Hepatocyte (in vitro differentiated cells): Measurements from ENCODE around the gene PKP1. TPM values are rescaled to one million over a fixed set of nuclear protein-coding genes. Genes with fewer than 3 reads are reported as not detected.

Experiments used
- DNase-seq: peaks from one replicate; pipeline ENCODE4 v3.0.0-alpha.2; 2016; ENCODE audit warnings: low spot score
- H2AFZ ChIP-seq: fragments of 200-600 bp; sonication (generic); 2 replicates; pipeline ENCODE4 v1.6.0; 2016; ENCODE audit warnings: antibody characterized with exemption, mild to moderate bottlenecking
- H3K27ac ChIP-seq: fragments of 200-600 bp; sonication (generic); 2 replicates; pipeline ENCODE4 v1.5.1; 2016; ENCODE audit warnings: mild to moderate bottlenecking
- H3K27me3 ChIP-seq: fragments of 200-600 bp; sonication (generic); 2 replicates; pipeline ENCODE4 v1.6.1; 2016
- H3K36me3 ChIP-seq: fragments of 200-600 bp; sonication (generic); replicated peaks from 2 replicates; pipeline ENCODE4 v1.5.1; 2016; ENCODE audit warnings: low read depth; ENCODE audit not compliant: insufficient read depth
- H3K4me1 ChIP-seq: fragments of 200-600 bp; sonication (generic); 2 replicates; pipeline ENCODE4 v1.5.1; 2016; ENCODE audit warnings: mild to moderate bottlenecking, moderate library complexity; ENCODE audit not compliant: insufficient read depth
- H3K4me2 ChIP-seq: fragments of 200-600 bp; sonication (generic); 2 replicates; pipeline ENCODE4 v1.6.0; 2016
- H3K4me3 ChIP-seq: fragments of 200-600 bp; sonication (generic); 2 replicates; pipeline ENCODE4 v1.5.1; 2016; ENCODE audit warnings: mild to moderate bottlenecking
- H3K79me2 ChIP-seq: fragments of 200-600 bp; sonication (generic); 2 replicates; pipeline ENCODE4 v1.6.0; 2017; ENCODE audit warnings: mild to moderate bottlenecking
- H3K9me2 ChIP-seq: fragments of 200-600 bp; sonication (generic); replicated peaks from 2 replicates; pipeline ENCODE4 v1.6.0; 2017; ENCODE audit warnings: mild to moderate bottlenecking; ENCODE audit not compliant: insufficient read depth
- H3K9me3 ChIP-seq: fragments of 200-600 bp; sonication (generic); 2 replicates; pipeline ENCODE4 v1.5.1; 2016; ENCODE audit warnings: low read depth, mild to moderate bottlenecking
- H4K20me1 ChIP-seq: fragments of 200-600 bp; sonication (generic); 2 replicates; pipeline ENCODE4 v1.6.0; 2016; ENCODE audit warnings: mild to moderate bottlenecking; ENCODE audit not compliant: insufficient read depth, poor library complexity, severe bottlenecking
- CTCF ChIP-seq: fragments of 200-600 bp; sonication (generic); IDR thresholded peaks from 2 replicates; pipeline ENCODE4 v1.5.1; 2016; ENCODE audit warnings: antibody characterized with exemption, mild to moderate bottlenecking; ENCODE audit not compliant: poor library complexity
- EZH2 ChIP-seq: fragments of 200-600 bp; sonication (generic); IDR thresholded peaks from 2 replicates; pipeline ENCODE4 v1.6.1; 2016; ENCODE audit warnings: antibody characterized with exemption, mild to moderate bottlenecking, borderline replicate concordance
- EZH2phosphoT487 ChIP-seq: fragments of 200-600 bp; sonication (generic); IDR thresholded peaks from one replicate; pipeline ENCODE4 v1.6.1; 2018; ENCODE audit warnings: antibody characterized with exemption, mild to moderate bottlenecking, low read depth, moderate library complexity; ENCODE audit not compliant: unreplicated experiment, severe bottlenecking
- WGBS: methylation state at CpG from one replicate; pipeline ENCODE4 v1.1.6; 2016; ENCODE audit warnings: low lambda C conversion rate; ENCODE audit errors: missing lambda C conversion rate; 5-methylcytosine and 5-hydroxymethylcytosine counted together
- polyA plus RNA-seq: library from polyadenylated mRNA; unstranded; fragments of >200 nt; fragmentation: Nextera tagmentation; extraction: Ambion mirVana; gene quantifications from 2 replicates; pipeline ENCODE4 v1.2.1, GENCODE V29; 2016
- total RNA-seq: library from RNA; depleted of rRNA; stranded (reverse); fragments of >200 nt; gene quantifications from 2 replicates; pipeline ENCODE4 v1.2.3, GENCODE V29; 2014

The PKP1 gene
- total and polyA plus RNA-seq, 2 experiments from 2014 or later = 0.04 to 0.33 TPM

- TF ChIP-seq EZH2phosphoT487 (no peak), EZH2 (no peak), CTCF (no peak)
- no peak overlapping the region for H3K4me2 ChIP-seq
These were observed 28.2 kb downstream of the PKP1 start for GRCh38 chr1:201311356-201312011.

GRCh38 chr1:201312298-201312697 is 29.0 kb downstream of the PKP1 start:
- H3K4me1 ChIP-seq = peaks cover 5% of the 10 kb centered on the region
- DNase-seq = no peak
- no peaks in the 10 kb centered on the region for H3K9me3 ChIP-seq
- TF ChIP-seq EZH2phosphoT487 (no peak), CTCF (no peak), EZH2 (no peak)
- H3K27ac ChIP-seq = no peak overlapping the region
- no peaks in the 10 kb centered on the region for H3K36me3 ChIP-seq
- H3K27me3 ChIP-seq = no peaks in the 10 kb centered on the region
- WGBS = 93% methylated on average over 7 of the region's 7 CpGs
- H3K4me3 ChIP-seq = no peak overlapping the region
- no peak overlapping the region for H2AFZ ChIP-seq
- no peaks in the 10 kb centered on the region for H4K20me1 ChIP-seq
- H3K4me2 ChIP-seq = no peak overlapping the region
- H3K79me2 ChIP-seq = no peaks in the 10 kb centered on the region
- H3K9me2 ChIP-seq = no peaks in the 10 kb centered on the region

More at GRCh38 chr1:201311356-201312011, 28.2 kb downstream of the PKP1 start:
- no peaks in the 10 kb centered on the region for H3K36me3 ChIP-seq
- no peaks in the 10 kb centered on the region for H4K20me1 ChIP-seq
- no peaks in the 10 kb centered on the region for H3K9me2 ChIP-seq
- no peak for DNase-seq
- H3K27ac ChIP-seq = no peak overlapping the region
- H3K4me1 ChIP-seq = peaks cover 5% of the 10 kb centered on the region
- H3K27me3 ChIP-seq = no peaks in the 10 kb centered on the region
- H3K9me3 ChIP-seq = no peaks in the 10 kb centered on the region
- H2AFZ ChIP-seq = no peak overlapping the region
- H3K4me3 ChIP-seq = no peak overlapping the region
- no peaks in the 10 kb centered on the region for H3K79me2 ChIP-seq
- 78% methylated on average over 8 of the region's 8 CpGs for WGBS

- no peaks in the 10 kb centered on the region for H3K27me3 ChIP-seq
- H3K79me2 ChIP-seq = no peaks in the 10 kb centered on the region
- no peaks in the 10 kb centered on the region for H3K36me3 ChIP-seq
- H3K27ac ChIP-seq = no peak overlapping the region
- H3K4me2 ChIP-seq = no peak overlapping the region
- DNase-seq = no peak
- 91% methylated on average over 16 of the region's 16 CpGs for WGBS
- no peaks in the 10 kb centered on the region for H3K9me3 ChIP-seq
- TF ChIP-seq CTCF (no peak), EZH2phosphoT487 (no peak), EZH2 (no peak)
- H3K9me2 ChIP-seq = no peaks in the 10 kb centered on the region
- H4K20me1 ChIP-seq = no peaks in the 10 kb centered on the region
- H3K4me3 ChIP-seq = no peak overlapping the region
- no peak overlapping the region for H2AFZ ChIP-seq
- peaks cover 5% of the 10 kb centered on the region for H3K4me1 ChIP-seq
These were observed 29.8 kb downstream of the PKP1 start for GRCh38 chr1:201313086-201313485.

GRCh38 chr1:201316556-201316955 is 33.2 kb downstream of the PKP1 start:
- no peak for DNase-seq
- 90% methylated on average over 5 of the region's 5 CpGs for WGBS
- H3K4me3 ChIP-seq = no peak overlapping the region
- no peaks in the 10 kb centered on the region for H3K9me3 ChIP-seq
- no peak overlapping the region for H2AFZ ChIP-seq
- no peaks in the 10 kb centered on the region for H3K36me3 ChIP-seq
- TF ChIP-seq EZH2 = no peak
- TF ChIP-seq CTCF = no peak
- no peak for TF ChIP-seq EZH2phosphoT487
- H4K20me1 ChIP-seq = no peaks in the 10 kb centered on the region
- H3K79me2 ChIP-seq = no peaks in the 10 kb centered on the region
- no peak overlapping the region for H3K27ac ChIP-seq
- no peak overlapping the region for H3K4me2 ChIP-seq
- H3K9me2 ChIP-seq = no peaks in the 10 kb centered on the region
- H3K4me1 ChIP-seq = no peaks in the 10 kb centered on the region
- H3K27me3 ChIP-seq = no peaks in the 10 kb centered on the region
